Kidney tubule cell (primary cell): ENCODE measurements around the gene IGF2R.
"Not testable (repeated sequence)": the region's sequence is repeated elsewhere in the genome, so short reads cannot be mapped to it uniquely, and the experiment has no call there.

ENCODE experiments used
- DNase-seq: peaks from one replicate; pipeline ENCODE4 v3.0.0-alpha.2; 2018; ENCODE audit warnings: low spot score

Gene IGF2R

DNA sequence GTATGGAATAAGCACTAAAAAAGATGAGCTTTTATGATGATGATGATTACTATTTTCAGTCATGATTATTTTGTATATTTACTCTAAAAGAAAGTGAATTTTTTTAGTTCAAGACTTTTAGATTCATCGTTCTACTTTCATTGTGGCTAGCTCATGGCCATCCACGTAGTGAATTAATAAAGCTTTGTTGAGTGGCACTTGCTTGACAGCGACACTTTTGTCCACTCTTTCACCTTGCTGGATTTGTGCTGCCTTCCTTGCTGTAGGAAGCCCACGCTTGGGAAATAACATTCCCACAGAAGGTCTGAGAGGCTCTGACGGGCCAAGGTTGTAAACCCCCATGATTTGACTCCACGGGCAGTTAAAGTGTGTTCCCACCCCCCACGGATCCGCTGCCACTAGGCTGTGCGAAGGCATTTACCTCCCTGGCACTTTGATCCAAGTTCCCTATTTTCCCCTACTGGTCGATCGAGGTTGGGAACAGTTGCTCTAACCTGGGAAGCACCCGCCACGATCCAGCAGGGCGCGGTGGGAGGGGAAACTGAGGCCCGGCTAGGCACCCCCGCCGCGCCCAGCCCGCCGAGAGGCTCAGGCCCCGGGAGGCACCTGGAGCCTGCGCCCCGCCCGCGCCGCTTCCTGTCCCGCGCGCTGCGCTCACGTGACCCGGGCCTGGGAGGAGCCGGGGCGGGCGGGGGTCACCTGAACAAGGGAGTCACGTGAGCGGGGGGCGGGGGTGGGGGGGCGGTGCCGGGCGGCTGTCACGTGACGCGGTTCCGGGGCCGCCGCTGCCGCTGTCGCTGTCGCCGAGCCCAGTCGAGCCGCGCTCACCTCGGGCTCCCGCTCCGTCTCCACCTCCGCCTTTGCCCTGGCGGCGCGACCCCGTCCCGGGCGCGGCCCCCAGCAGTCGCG lies at the start of gene IGF2R:
Gene IGF2R (plus strand): TSS at position 788 of the 909 bp plus-strand sequence. CDS start 165 bp downstream, outside the sequence.
- peak; percentile 93 for DNase-seq

DNA sequence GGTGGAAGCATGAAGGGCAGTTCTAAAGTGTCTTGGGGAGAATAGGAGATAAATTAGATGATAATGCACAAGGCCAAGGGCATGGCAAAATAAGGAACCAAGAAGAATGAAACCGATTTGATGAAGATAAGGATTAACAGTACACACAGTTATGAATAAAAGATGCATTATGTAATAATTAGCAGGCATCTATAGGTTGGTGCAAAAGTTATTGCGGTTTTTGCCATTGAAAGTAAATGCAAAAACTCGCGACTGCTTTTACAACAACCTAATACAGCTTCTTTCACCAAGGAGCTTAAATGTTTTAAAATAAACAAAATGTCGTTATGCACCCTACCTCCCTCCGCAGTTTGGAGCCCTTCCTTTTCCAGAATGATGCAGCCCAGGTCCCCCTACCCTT lies 49.1 kb upstream of the IGF2R start:
- no peak for DNase-seq

DNA sequence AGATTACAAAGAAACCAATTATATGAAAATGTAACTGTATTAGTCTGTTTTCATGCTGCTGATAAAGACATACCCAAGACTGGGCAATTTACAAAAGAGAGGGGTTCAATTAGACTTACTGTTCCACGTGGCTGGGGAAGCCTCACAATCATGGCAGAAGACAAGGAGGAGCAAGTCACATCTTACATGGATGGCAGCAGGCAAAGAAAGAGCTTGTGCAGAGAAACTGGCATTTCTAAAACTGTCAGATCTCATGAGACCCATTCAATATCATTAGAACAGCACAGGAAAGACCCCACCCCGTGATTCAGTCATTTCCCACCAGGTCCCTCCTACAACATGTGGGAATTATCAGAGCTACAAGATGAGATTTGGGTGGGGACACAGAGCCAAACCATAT lies 44.7 kb upstream of the IGF2R start:
- not testable (repeated sequence) for DNase-seq

- DNase-seq = no peak
Measured at GRCh38 chr6:159926542-159927203, 42.2 kb upstream of the IGF2R start.

DNA sequence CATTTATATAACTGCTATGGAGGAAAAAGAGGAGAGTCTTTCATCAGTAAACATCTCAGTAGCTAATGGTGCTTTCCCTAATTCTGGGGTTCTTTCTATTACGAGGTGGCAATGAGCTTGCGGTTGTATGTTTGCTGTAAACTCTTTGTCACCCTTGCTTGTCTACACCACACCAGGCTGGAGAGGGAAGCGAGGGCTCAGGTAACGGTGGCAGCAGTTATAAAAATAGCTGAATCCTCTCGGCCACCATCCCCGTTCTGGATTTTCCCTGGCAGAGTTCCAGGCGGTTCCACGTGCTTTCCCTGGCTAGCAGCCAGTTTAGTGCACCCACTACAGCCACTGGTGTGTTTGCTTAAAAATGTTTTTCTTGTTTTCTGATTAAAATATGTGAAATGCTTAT lies 39.1 kb upstream of the IGF2R start:
- peak; percentile 70 for DNase-seq

DNA sequence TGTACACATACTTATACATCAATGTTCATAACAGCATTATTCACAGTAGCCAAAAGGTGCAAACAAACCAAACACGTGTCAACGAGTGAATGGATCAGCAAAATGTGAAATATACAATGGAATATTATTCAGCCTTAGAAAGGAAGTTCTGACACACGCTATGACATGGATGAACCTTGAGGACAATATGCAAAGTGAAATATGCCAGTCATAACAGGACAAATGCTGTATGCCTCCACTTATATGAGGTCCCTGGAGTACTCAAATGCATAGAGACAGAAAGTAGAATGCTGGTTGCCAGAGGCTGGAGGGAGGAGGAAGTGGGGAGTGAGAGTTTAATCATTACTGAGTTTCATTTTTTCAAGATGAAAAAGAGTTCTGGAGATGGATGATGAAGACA lies 37.8 kb upstream of the IGF2R start:
- peak; percentile 15 for DNase-seq

DNA sequence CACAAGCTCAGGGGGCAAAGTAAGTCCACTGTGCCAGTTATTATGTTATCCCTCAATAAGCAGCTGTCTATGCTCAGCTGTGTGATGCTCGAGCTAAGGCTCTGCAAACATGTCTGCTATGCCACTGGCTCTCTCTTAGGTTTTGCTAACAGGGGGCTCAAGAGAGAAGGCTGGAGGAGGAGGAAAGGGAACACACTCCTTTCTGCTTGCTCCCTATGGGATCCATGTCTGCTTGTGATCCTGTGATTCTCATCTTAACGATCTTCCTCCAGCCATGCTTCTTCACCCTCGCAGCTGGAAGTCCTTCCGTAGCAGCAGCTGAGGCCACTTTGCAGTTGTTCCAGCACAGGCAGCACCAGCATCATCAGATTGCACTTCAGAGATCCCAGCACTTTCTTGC lies 37.0 kb upstream of the IGF2R start:
- no peak for DNase-seq

- no peak for DNase-seq
Measured at GRCh38 chr6:159933077-159933476, 35.8 kb upstream of the IGF2R start.

DNA sequence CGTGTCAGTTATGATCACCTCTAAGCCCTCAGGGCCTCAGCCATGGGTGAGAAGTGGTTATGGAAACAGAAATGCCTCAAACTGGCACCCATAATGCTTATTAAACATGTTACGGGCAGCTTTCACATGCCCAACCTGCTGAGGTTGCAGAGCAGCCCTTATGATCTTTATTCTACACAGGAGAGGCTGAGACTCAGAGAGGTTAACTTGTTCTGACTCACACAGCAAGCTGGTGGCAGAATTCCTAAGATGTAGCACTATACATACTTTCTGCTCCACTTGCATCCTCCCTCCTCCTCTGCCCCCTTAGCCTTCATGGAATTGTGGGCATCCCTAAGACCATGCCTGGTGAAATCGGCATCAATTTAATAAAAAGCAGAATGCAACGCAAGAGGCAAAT lies 34.7 kb upstream of the IGF2R start:
- DNase-seq = peak; percentile 63

- peak; percentile 42 for DNase-seq
Measured at GRCh38 chr6:159935065-159935464, 33.8 kb upstream of the IGF2R start.

DNA sequence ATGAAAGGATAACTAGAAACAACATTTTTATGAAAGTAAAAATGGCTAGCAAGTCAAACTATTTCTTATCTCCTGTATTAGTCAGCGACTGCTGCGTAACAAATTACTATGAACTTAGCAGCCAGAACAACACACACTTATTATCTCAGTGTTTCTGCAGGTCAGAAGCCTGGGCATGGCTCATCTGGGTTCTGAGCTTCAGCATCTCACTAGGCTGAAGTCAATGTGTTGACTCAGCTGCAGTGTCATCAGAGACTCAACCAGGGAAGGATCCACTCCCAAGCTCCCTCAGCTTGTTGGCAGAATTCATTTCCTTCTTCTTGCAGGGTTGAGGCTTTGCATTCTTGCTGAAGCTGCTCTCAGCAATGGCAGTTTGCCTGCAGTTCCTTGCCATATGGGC lies 33.2 kb upstream of the IGF2R start:
- DNase-seq = peak; percentile 47

DNA sequence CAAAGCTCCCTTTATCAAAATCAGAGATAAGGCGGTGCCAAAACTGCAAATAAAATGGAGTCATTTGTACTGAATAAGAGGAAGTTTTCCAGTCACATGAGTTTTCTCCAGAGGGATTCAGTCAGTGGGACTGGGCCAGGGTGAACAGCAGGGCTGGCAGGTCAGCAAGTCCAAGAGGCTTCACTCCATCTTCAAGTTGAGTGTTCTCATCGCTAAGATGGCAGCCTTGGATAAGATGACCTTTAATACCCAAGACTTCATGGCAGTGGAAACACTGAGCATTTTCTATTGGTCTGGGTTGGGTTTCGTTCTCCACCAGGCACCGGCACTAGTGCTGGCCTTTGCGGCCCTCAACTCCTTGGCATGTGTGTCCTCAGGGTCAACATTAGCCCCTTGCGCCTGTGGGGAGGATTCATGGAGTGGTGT lies 29.3 kb upstream of the IGF2R start:
- DNase-seq = no peak

GRCh38 chr6:159941286-159942113 lies 27.4 kb upstream of the IGF2R start:
- peak; percentile 51 for DNase-seq

- peak; percentile 48 for DNase-seq
Measured at GRCh38 chr6:159943101-159943632, 25.7 kb upstream of the IGF2R start.

- no peak for DNase-seq
Measured at GRCh38 chr6:159943968-159944598, 24.8 kb upstream of the IGF2R start.

DNA sequence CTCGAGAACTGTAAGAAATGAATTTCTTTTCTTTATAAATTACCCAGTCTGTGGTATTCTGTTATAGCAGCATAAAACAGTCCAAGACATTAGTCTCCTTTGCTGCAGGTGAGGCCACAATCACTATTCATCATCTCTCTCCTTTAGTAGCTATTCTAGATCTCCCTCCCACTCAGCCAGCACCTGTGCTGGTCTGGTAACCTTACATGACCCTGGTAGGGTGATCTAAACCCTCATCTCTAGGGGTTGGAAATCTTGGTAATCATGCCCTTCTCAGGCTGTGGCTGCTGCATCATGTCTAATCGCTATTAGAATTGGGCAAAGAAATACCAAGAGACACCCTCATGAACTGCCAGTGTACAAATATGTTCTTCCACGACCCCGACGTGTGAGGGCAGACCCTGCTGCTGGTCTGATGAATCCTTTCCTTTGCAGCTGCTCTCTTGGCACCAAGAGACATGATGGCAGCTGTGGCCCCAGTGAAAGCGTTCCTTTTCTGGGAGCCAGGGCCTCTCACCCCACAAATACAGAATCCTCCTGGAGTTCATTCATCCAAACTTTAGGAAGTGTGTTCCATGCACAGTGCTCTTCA lies 23.0 kb upstream of the IGF2R start:
- no peak for DNase-seq

GRCh38 chr6:159946912-159947311 lies 22.0 kb upstream of the IGF2R start:
- DNase-seq = no peak

DNA sequence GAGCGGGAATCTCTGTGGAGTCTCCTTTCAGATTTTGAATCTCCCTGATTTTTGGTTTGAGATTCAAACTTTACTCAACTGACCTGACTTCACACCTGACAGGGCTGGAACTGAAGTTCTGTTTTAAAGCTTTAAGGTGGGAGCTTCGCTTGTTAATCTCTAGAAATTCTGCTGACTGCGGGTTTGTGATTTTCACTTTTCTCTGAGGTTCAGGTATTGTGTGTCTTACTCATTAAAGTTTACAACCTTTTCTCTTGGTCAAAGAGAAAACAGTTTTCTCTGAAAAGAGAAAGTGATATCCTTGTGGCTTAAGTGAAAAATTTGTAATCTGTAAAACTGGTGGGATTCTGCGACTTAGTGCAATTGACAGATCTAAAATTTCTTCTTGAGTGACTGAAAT lies 20.7 kb upstream of the IGF2R start:
- no peak for DNase-seq

- DNase-seq = no peak
Measured at GRCh38 chr6:159951772-159952171, 17.1 kb upstream of the IGF2R start.

DNA sequence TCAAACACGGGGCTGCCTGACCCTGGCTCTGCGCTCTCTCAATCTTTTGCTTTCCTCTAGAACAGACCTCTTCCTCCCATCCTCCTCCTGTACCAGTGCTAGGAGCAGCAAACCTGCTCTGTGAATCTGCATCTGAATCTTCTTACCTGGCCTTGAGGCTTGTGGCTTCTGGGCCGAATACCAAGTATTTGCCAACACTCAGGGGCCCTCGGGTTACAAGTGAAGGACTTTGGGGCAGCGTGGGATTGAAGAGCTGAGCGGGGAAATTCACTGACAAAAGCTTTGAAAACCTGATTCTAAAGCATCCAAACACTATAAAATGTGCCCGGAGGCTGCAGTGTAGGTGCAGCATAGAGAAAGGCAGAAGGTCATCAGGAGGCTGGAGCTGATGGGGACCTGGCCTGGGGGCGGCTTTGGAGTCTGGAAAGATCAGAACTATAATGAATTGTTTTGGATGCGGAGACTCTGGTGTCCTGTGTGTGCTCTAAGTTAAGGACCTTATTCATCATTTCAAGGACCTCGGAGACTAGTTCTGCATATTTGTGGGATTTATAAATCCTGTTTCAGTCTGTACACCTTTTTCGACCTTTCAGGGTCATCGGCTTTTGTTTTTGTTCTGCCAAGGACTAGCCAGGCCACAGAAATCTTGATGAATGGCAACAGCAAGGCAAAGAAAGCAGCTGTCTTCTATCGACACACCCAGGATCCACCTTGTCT lies 16.4 kb upstream of the IGF2R start:
- no peak for DNase-seq
